Left kidney (tissue), 2 donors: ENCODE data around the gene ADARB2. TPM values are rescaled to one million over a fixed set of nuclear protein-coding genes. Genes with fewer than 3 reads are reported as not detected.
"Not testable (repeated sequence)": the region's sequence is repeated elsewhere in the genome, so short reads cannot be mapped to it uniquely, and the experiment has no call there.

ENCODE experiments used
- DNase-seq: peaks from one replicate; pipeline ENCODE4 v3.0.0-alpha.2; 2013
- polyA plus RNA-seq: library from polyadenylated mRNA; unstranded; fragments of 120-200 nt; gene quantifications from one replicate; pipeline ENCODE4 v1.2.1, GENCODE V29; 2013; ENCODE audit not compliant: insufficient read length

ADARB2 gene
- polyA plus RNA-seq, 1 donor = 0.88 TPM

DNA sequence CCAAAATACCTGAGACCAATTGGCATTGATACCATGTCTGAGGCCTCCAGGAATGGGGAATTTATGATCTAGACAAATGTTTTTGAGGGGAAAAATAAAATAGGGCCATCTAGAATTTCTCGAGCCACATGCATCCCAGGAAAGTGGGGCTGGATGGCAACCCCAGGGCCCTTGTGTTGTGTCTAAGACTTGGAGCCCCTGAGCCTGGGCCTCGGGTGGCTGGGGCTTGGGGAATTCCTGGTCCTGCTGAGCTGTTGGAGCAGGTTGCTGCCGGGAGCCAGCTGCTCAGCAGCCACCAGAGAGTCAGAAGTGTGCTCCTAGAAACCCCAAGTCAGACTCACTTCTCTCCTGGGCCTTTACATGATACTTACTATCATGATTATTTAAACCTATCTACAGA lies 508.2 kb downstream of the ADARB2 start:
- DNase-seq = no peak

DNA sequence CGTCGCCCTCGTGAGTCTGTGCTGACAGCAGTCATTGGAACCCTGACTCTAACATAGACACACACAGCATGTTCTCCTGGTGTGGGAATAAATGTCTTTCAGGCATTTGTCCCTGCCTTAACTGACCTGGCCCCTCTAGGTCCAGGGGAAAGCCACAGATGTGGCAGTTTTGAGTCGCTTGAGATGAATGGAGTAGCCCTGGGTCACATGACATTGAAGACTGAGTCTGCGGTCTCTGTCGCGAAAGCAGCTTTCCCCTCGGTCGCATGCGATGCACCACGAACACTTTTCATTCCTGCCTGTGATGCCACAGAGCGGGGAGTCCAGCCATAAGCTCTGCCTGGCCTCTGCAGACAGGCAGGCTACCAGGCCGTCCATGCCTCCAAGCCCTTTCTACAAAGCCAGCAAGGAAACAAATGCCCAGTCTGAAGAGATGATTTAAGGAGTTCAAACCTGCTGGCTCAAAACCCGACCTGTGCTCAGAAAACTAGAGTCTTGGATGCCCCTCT lies 508.8 kb downstream of the ADARB2 start:
- DNase-seq = no peak

DNA sequence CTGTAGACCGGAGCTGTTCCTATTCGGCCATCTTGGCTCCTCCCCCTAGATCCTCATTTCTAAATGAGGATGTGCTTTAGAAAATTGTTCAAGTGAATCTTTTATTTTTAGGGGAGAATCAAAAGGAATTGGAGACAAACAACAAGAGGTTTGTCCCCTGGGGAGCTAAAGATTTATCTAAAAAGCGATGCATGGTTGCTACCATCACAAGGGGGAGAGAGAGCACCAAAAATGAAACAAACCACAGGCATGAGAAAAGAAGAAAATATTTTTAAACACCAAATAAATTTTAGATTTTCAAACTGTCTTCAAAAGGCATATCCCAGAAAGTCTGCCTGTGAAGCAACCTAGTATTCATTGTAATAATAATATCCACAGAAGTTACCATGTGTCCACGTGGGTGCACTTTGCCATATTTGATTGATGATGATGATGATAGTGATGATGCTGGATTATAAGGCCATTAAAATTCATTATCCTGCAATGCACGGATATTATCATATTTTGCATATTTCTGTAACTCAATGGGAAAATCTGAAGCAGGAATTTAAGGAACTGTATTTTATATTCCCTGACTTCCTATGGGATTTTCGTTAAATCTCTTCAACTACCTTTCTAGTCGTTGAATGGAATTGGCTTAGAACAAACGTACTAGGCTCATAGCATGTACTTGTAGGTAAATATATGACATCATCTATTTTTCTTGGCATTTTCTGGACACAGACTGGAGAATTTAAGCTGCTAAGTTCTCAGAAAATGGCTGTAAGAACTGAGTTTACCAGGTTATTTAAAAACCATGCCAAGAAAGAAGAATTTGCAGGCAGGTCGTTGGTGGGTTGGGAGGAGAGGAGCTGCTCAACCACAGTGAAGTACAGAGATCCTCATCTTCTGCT lies 509.6 kb downstream of the ADARB2 start:
- DNase-seq = no peak

DNA sequence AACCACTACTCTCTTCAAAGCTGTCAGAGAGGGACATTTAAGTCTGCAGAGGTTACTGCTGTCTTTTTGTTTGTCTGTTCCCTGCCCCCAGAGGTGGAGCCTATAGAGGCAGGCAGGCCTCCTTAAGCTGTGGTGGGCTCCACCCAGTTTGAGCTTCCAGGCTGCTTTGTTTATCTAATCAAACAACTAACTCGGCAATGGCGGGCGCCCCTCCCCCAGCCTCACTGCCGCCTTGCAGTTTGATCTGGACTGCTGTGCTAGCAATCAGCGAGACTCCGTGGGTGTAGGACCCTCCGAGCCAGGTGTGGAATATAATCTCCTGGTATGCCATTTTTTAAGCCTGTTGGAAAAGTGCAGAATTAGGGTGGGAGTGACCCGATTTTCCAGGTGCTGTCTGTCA lies 510.4 kb downstream of the ADARB2 start:
- not testable (repeated sequence) for DNase-seq

DNA sequence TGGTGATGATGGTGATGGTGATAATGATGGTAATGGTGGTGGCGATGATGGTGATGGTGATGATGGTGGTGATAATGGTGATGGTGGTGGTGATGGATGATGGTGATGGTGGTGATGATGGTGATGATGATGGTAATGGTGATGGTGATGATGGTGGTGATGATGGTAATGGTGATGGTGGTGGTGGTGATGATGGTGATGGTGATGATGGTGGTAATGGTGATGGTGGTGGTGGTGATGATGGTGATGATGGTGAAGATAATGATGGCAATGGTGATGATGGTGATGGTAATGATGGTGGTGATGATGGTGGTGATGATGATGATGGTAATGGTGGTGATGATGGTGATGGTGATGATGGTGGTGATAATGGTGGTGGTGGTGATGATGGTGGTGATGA lies 517.5 kb downstream of the ADARB2 start:
- DNase-seq = not testable (repeated sequence)

DNA sequence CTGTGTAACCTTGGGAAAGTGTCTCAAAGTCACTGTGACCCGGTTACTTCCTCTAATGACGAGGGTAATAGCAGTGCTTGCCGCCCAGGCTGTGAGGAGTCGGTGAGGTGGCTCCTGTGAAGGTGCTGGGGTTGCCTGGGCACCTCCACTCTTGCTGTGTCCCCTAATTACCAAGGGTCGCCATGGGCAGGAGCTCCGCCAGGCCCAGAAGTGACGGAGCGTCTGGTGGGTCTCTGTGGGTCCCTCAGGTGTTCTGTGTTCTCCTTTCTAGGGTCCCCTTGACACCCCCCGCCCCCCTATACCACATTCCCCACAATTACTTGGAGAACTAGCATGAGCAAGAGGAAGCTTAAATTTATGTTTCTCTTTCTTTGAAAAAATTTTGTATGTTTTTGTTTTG lies 519.7 kb downstream of the ADARB2 start:
- DNase-seq = no peak

DNA sequence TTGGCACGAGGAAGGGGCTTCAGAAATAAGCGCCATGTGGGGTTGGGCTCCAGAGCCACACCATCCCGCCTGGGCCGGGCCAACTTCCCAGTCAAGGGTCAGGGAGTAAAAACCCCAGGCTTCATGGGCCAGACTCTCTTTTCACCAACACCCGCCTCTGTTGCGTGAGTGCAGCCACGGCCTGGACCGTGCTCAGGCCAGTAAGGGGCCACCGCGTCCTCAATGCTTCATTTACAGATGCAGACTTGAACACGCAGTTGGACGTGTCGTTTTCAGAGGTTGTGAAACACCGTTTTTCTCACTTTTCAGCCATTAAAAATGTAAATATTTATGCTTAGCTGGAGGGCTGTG lies 520.1 kb downstream of the ADARB2 start:
- no peak for DNase-seq

DNA sequence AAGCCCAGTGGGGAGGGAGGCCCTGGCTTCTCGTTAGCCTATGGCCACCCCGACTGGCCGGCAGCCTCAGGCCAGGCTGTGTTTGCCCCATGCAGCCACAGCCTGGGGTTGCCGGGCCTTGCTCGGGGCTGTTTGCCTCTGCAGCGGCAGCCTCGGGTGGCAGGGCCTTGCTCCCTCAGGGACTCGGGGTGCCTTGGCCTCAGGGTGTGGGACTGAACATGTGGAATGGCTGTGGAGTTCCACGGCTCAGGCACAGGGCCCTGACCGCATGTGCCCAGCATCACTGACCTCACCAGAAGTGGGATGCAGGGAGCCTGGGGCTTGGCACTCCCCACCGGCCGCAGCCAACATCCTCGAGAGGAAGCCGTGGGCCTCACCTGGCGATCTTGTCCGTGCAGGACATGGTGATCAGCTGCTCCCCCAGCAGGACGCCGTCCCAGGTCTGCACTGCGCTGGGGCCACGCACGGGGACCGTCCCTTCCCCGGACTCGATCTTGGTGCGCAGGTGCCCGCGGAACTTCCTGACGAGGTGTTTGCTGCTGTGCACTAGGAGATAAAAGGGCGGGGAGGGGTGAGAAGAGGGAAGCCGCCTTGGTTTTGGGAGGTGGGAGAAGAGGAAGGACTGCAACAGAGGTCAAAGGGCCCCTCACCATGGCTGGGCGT lies 520.6 kb downstream of the ADARB2 start:
- no peak for DNase-seq

DNA sequence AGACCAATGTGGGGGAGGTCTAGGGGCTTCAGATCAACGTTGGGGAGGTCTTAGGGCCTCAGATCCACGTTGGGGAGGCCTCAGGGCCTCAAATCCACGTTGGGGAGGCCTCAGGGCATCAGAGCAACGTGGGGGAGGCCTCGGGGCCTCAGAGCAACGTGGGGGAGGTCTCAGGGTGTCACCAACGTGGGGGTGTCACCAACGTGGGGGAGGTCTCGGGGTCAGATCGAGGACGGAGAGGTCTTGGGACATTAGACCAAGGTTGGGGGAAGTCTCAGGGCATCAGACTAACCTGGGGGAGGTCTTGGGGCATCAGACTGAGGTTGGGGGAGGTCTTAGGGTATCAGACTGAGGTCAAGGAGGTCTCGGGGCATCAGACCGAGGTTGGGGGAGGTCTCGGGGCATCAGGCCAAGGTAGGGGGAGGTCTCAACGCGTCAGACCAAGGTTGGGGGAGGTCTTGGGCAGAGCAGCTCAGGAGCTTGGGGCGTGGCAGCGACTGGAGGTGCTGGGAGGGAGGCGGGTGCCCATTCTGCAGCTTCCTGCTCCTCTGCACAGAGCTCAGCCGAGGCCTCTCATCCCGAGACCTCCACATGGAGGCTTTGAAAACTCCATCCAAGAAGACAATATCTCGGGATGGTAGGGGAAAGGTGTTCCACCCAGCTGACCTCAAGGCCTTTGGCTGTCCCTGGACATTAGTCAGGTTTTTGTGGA lies 521.3 kb downstream of the ADARB2 start:
- no peak for DNase-seq

DNA sequence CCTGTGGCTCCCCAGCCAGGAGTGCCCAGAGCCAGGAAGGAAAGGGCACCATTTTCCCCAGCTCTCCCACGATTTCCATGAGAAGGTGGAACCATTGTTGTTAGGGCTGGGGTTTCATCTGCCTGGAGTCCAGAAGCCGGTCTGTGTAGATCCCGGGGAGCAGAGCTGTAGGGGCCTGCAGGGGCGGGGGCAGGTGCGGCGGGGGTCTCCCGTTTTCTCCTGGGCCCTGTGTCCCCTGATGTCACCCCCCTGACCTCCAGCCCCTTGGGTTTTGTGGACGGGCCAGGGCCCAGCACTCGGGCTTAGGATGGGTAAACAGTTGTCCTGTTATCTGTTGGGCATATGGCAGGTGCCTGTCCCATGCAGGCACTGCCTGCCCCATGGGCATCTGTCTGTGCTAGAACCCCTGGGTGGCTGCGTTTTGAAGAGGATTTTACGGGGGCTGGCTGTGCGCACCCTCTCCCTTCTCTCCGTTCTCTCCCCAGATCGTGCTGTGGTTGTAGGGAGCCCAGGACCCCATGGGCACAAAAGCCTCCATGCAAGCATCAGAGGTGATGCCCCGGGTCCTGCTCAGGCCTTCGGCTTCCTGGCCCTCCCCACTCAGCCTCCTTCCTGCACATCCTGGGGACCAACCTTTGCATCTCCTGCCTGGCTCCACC lies 522.3 kb downstream of the ADARB2 start:
- DNase-seq = no peak

DNA sequence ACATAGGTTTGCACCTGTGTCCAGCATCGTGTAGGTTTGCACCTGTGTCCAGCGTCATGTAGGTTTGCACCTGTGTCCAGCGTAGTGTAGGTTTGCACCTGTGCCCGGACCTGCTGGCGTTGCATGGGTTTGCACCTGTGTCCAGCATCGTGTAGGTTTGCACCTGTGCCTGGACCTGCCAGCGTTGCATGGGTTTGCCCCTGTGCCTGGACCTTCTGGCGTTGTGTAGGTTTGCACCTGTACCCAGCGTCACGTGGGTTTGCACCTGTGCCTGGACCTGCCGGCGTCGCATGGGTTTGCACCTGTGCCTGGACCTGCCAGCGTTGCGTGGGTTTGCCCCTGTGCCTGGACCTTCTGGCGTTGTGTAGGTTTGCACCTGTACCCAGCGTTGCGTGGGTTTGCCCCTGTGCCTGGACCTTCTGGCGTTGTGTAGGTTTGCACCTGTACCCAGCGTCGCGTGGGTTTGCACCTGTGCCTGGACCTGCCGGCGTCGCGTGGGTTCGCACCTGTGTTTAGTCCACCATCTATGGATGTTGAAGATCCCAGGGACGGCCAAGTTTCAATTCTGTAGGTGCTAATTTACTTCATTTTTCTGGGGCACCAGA lies 523.2 kb downstream of the ADARB2 start:
- no peak for DNase-seq

DNA sequence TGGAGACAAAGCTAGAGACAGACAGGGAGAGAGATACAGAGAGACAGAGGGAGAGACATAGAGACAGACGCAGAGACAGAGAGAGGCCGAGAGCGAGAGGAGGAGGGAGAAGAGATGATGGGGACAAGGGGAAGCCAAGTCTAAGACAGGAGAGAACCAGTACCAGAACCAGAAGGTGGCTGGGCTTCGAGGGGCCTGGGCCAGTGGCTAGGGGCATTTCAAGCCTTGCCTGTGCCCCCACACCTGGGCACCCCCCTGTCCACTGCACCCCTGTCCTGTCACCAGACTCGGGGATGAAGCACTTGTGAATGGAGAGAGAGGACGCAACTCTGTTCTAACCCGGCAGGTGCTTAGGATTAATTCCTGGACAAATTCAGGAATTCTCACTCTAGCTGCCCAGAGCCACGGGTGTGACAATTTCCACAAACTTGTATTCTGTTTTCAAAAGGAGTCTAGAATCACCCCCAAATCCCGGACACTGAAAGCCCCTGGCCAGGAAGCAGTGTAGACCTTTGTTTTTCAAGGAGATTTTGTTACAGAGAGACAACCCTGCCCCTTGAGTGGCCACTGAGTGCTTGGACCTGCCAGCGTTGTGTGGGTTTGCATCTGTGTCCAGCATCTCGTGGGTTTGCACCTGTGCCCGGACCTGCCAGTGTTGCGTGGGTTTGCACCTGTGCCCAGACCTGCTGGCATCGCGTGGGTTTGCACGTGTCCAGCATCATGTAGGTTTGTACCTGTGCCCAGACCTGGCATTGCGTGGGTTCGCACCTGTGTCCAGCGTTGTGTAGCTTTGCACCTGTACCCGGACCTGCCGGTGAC lies 523.9 kb downstream of the ADARB2 start:
- DNase-seq = no peak

DNA sequence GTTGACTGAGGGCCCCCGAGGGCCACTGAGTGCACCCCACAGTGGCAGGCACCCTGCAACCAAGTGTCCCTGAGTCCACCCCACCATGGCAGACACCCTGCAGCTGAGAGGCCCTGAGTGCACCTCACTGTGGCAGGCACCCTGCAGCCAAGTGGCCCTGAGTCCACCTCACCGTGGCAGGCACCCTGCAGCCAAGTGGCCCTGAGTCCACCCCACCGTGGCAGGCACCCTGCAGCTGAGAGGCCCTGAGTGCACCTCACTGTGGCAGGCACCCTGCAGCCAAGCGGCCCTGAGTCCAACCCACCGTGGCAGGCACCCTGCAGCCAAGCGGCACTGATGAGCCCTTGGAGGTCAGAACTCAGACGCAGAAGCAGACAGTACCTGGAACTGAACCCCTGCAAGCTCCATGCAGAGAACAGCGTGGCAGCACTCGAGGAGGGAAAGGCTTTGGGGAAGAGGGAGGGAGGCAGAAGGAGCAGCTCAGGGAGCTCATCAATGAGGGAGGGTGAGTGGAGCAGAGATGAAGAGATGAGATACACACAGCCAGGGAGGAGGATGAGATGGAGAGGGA lies 524.7 kb downstream of the ADARB2 start:
- no peak for DNase-seq

DNA sequence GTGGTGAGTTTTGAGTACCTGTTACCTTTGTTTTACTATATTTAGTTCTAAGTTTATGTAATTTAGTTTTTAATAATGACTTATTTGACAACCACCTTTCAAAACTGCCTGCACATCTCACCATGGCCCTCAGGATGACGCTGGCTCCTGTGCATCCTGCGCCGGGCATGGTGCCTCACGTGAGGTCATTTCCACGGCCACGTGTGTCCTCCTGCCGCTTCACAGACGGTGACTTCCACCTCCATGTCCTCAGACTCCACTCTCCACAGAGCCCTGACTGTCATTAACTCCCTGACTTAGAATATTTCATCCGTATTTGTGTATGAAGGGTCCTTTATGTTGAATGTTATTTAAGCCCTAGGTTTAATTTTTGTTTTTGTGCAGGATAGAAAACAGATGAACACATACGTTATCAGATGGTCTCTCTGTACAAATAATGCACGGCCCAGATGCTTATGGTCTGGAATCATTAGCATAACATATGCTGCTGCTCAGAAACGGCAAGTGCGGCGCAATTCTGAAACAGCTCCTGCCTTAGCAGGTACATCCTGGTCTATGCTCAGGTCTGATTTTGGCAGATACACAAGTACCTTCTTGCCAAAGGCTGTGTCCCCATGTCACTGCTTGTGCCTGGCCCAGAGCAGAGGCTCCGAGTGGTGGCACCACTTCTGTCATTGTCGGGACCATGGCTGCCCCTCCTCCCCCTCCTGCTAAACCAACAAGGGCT lies 525.3 kb downstream of the ADARB2 start:
- DNase-seq = no peak

DNA sequence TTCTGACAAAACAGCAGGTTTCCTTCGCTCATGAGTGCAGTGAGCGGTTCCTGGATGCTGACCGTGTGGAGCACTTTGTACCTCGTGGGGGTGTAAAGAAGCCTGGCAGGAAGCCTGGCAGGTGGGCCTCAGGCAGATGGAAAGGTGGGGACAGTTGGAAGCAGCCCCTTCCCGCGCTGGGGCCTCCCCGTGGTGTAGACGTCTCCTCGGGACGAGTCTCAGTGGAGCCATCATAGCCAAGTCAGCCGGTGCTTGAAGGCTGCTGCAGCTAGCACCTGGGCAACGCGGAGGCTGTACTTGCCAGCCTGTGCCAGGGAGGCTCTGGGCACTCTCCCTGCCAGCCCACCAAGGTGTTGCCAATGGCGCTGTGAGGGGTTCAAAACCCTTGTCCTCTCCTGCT lies 526.7 kb downstream of the ADARB2 start:
- DNase-seq = no peak

DNA sequence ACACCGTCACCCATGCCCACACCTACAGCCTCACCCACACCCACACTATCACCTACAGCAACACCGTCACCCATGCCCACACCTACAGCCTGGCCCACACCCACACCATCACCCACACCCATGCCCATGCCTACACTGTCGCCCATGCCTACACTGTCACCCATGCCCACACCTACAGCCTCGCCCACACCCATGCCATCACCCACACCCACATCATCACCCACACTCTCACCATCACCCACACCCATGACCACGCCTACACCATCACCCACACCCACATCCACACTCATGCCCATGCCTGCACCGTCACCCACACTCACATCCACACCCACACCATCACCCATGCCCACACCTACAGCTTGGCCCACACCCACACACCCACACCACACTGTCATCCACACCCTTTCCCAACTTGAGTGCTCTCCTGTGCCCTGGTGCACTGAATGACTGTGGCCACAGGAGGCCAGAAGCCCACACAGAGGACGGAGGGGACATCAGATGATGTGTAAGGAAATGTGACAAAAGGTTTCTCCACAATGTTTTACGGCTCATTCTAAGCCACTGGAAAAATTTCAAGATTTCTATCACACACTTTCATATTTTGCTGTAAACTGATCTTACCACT lies 527.9 kb downstream of the ADARB2 start:
- no peak for DNase-seq

DNA sequence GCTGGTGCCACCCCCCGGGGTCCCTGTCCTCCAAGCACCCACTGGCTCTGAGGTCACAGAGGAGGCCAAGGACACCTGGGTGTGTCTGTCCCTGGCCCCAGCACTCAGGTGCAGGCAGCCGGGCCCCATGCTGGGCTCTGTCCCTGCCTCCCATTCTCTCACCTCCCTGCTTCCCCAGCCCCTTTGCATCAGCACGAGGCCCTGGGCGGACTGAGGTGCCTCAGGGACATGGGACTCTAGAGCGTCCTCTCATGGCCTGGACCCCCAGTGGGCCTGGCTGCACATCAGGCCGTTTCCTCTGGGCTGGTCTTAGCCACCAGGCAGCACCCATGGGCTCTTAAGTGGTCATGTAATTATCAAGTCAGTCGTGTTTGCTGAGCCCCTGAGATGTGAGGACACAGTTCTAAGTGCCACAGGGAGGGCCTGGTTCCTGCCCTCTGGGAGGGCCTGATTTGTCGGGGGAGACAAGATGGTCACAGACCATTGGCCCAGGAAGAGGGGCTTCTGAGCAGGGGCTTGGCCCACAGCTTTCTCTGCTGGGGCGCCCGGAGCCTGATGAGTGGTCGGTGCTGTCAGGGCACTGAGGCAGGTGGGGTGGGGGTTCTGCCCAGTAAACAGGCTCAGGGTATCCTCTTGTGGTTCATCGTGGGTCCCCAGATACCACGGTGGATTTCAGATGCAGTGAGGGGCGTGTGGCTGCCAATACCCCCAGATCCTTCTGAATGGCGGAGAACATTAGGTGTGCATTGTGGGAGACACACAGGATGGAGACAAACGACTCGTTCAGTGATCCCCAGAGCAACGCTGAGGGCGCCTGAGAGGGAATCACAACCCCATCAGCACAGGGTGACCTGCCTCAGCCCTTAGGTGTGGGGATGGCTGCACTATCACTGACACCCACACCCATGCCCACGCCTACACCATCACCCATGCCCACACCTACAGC lies 528.7 kb downstream of the ADARB2 start:
- no peak for DNase-seq

DNA sequence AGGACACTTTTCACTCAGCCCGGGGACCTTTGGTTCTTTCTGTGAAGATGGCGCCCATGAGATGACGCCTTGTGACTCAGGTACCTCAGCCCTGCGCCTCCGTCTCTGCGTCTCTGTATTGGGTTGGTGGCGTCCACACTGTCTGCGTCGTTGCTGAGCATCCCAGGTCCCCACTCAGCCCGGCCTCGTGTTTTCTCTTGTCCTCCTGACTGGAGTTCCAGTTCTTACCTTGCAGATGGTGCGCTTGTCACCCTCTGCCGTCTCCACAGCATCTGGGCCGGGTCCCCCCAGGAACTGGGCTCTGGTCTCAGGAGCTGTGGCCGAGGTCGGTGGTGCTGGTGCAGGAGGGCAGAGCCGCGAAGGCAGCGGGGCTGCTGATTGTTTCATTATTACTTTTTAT lies 530.7 kb downstream of the ADARB2 start:
- DNase-seq = no peak
